T-helper 1 cell treated with Interleukin-12 subunit alpha and Interleukin-12 subunit beta and Interleukin-4 antibody, amounts not matched to agents 30 μg/mL and 1 μg/mL, for 36 hours (primary cell): ENCODE results near the gene CADPS2.

Experiments
- H3K27ac Mint-ChIP-seq: one replicate; pipeline ENCODE4 v1.8.0; 2021; ENCODE audit warnings: mild to moderate bottlenecking, mixed read lengths
- H3K27me3 Mint-ChIP-seq: one replicate; pipeline ENCODE4 v1.8.0; 2021; ENCODE audit warnings: low read depth, mixed read lengths
- H3K36me3 Mint-ChIP-seq: one replicate; pipeline ENCODE4 v1.8.0; 2021; ENCODE audit warnings: low read depth, mixed read lengths
- H3K4me1 Mint-ChIP-seq: one replicate; pipeline ENCODE4 v1.8.0; 2021; ENCODE audit warnings: low read depth, mixed read lengths
- H3K4me3 Mint-ChIP-seq: one replicate; pipeline ENCODE4 v1.8.0; 2021; ENCODE audit warnings: mild to moderate bottlenecking, moderate library complexity, mixed read lengths
- H3K9me3 Mint-ChIP-seq: one replicate; pipeline ENCODE4 v1.8.0; 2021; ENCODE audit warnings: mixed read lengths

Gene CADPS2

GRCh38 chr7:122883049-122883680, 3.1 kb downstream of the CADPS2 start:
- Mint-ChIP-seq H3K4me3 (no peak overlapping the region), H3K36me3 (no peaks in the 10 kb centered on the region), H3K27me3 (peaks cover 51% of the 10 kb centered on the region), H3K27ac (no peak overlapping the region), H3K9me3 (no peaks in the 10 kb centered on the region), H3K4me1 (peaks cover 4% of the 10 kb centered on the region)

GRCh38 chr7:122881324-122881723, 4.9 kb downstream of the CADPS2 start:
- Mint-ChIP-seq H3K27me3 (peaks cover 36% of the 10 kb centered on the region), H3K4me1 (no peaks in the 10 kb centered on the region), H3K9me3 (no peaks in the 10 kb centered on the region), H3K36me3 (no peaks in the 10 kb centered on the region), H3K4me3 (no peak overlapping the region), H3K27ac (no peak overlapping the region)

DNA sequence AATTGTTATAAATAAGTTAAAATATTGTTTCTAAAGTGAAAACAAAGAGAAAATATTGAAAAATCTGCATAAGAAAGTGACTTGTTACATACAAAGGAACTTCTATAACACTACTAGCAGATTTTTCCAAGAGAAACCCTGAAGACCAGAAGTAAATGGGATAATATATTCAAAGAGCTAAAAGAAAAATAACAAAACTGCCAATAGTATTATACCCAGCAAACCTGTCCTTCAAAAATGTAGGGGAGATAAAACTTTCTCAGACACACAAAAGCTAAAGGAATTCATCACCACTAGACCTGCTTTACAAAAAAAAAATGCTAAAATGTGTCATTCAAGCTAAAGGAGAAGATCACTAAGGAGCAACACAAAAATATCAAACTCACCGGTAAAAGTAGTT, 17.0 kb downstream of the CADPS2 start:
- Mint-ChIP-seq H3K36me3 (no peaks in the 10 kb centered on the region), H3K27ac (no peak overlapping the region), H3K4me1 (no peaks in the 10 kb centered on the region), H3K4me3 (no peak overlapping the region), H3K9me3 (peaks cover 20% of the 10 kb centered on the region), H3K27me3 (no peaks in the 10 kb centered on the region)

- Mint-ChIP-seq H3K4me1 (no peaks in the 10 kb centered on the region), H3K9me3 (peaks cover 20% of the 10 kb centered on the region), H3K27ac (no peak overlapping the region), H3K4me3 (no peak overlapping the region), H3K27me3 (no peaks in the 10 kb centered on the region), H3K36me3 (no peaks in the 10 kb centered on the region)
Measured at GRCh38 chr7:122867471-122867980, 18.7 kb downstream of the CADPS2 start.

- Mint-ChIP-seq H3K9me3 (peaks cover 17% of the 10 kb centered on the region), H3K27ac (no peak overlapping the region), H3K36me3 (no peaks in the 10 kb centered on the region), H3K27me3 (no peaks in the 10 kb centered on the region), H3K4me3 (no peak overlapping the region), H3K4me1 (no peaks in the 10 kb centered on the region)
Measured at GRCh38 chr7:122864838-122865237, 21.4 kb downstream of the CADPS2 start.

GRCh38 chr7:122864016-122864415, 22.2 kb downstream of the CADPS2 start:
- Mint-ChIP-seq H3K4me3 (no peak overlapping the region), H3K9me3 (peaks cover 9% of the 10 kb centered on the region), H3K27ac (no peak overlapping the region), H3K4me1 (no peaks in the 10 kb centered on the region), H3K27me3 (no peaks in the 10 kb centered on the region), H3K36me3 (no peaks in the 10 kb centered on the region)

DNA sequence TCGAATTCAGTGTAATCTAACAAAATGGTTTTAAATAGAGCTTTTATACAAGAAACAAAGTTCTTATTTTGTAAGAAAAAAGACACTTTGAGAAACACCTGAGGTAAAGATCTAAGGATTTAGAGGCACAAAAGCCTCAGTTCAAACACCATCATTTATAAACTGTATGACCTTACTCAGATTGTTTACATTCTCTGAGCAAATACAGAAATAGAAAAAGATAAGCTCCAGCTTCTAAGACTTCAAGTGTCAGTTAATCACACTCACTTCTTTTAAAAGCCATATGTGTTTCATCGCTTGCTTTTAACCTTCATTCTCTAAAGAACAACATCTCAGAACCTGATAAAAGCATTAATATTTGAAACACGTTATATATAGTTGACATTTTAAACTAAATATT, 27.9 kb downstream of the CADPS2 start:
- no peaks in the 10 kb centered on the region for H3K36me3 Mint-ChIP-seq
- H3K9me3 Mint-ChIP-seq, result no peaks in the 10 kb centered on the region
- H3K27me3 Mint-ChIP-seq, result no peaks in the 10 kb centered on the region
- no peaks in the 10 kb centered on the region for H3K4me1 Mint-ChIP-seq
- no peak overlapping the region for H3K4me3 Mint-ChIP-seq
- no peak overlapping the region for H3K27ac Mint-ChIP-seq

DNA sequence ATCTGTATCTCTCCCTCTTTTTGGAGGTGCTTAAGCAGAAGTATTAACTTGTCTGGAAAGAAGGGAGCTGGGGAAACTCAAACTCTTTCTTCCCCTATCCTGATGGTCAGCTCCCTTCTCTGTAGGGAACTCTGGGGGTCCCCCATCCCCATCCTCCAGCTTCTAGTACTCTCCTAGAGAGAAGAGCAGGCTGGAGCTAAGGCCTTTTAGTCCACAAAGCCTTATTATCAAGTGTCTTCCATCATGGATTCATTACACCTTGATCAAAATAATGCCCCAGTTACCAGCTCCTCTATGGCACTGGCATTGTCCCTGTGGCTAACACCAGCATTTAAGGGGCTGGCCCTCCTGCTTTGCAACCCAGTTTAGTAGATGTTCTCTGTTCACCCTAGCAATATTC, 35.7 kb downstream of the CADPS2 start:
- Mint-ChIP-seq H3K36me3 (no peaks in the 10 kb centered on the region), H3K4me3 (no peak overlapping the region), H3K27ac (no peak overlapping the region), H3K9me3 (peaks cover 8% of the 10 kb centered on the region), H3K4me1 (no peaks in the 10 kb centered on the region), H3K27me3 (no peaks in the 10 kb centered on the region)

DNA sequence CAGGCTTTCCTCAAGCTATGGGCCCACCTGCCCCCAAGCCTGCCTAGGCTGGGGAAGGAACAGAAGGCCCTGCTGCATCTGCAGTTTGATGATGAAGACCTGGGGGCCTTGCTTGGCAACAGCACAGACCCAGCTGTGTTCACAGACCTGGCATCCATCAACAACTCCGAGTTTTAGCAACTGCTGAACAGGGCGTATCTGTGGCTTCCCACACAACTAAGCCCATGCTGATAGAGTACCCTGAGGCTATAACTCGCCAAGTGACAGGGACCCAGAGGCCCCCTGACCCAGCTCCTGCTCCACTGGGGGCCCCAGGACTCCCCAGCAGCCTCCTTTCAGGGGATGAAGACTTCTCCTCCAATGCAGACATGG, 36.3 kb downstream of the CADPS2 start:
- H3K27me3 Mint-ChIP-seq, result no peaks in the 10 kb centered on the region
- H3K4me1 Mint-ChIP-seq, result no peaks in the 10 kb centered on the region
- H3K4me3 Mint-ChIP-seq, result no peak overlapping the region
- no peak overlapping the region for H3K27ac Mint-ChIP-seq
- no peaks in the 10 kb centered on the region for H3K36me3 Mint-ChIP-seq
- peaks cover 8% of the 10 kb centered on the region for H3K9me3 Mint-ChIP-seq

- no peaks in the 10 kb centered on the region for H3K4me1 Mint-ChIP-seq
- no peaks in the 10 kb centered on the region for H3K27me3 Mint-ChIP-seq
- H3K9me3 Mint-ChIP-seq, result peaks cover 8% of the 10 kb centered on the region
- no peak overlapping the region for H3K27ac Mint-ChIP-seq
- H3K4me3 Mint-ChIP-seq, result no peak overlapping the region
- H3K36me3 Mint-ChIP-seq, result no peaks in the 10 kb centered on the region
Measured at GRCh38 chr7:122849322-122849956, 36.8 kb downstream of the CADPS2 start.

DNA sequence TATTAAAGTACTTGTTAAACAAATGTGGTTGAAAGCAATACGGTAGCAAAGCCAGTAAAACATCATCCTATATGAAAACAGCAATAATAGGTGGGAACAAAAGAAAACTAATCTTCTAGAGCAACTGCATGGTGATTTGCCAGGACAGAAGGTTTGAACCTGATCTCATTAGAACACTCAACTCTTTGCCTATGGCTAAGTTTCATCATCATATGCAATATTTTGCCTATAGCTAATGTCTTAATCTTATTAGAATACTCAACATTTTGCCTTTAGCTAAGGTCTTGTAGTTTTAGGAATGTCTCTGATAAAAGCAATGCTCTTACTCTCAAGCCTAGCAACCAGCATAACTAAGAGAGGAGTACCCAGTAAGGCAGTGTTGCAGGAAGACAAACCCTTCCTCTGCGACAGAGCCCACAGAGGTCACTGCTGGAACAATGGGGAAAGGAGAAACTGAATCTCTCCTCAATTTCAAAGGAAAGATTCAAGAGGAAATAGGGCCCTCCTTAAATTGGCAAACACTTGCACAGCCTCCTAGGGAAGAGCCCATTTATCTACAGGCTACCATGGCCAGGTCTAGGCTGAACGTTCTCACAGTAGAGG, 38.3 kb downstream of the CADPS2 start:
- no peak overlapping the region for H3K27ac Mint-ChIP-seq
- H3K36me3 Mint-ChIP-seq, result no peaks in the 10 kb centered on the region
- H3K9me3 Mint-ChIP-seq, result peaks cover 8% of the 10 kb centered on the region
- no peak overlapping the region for H3K4me3 Mint-ChIP-seq
- H3K4me1 Mint-ChIP-seq, result no peaks in the 10 kb centered on the region
- no peaks in the 10 kb centered on the region for H3K27me3 Mint-ChIP-seq

- peaks cover 8% of the 10 kb centered on the region for H3K9me3 Mint-ChIP-seq
- H3K27ac Mint-ChIP-seq, result no peak overlapping the region
- no peaks in the 10 kb centered on the region for H3K27me3 Mint-ChIP-seq
- H3K4me3 Mint-ChIP-seq, result no peak overlapping the region
- no peaks in the 10 kb centered on the region for H3K4me1 Mint-ChIP-seq
- H3K36me3 Mint-ChIP-seq, result no peaks in the 10 kb centered on the region
Measured at GRCh38 chr7:122846591-122846990, 39.7 kb downstream of the CADPS2 start.

- no peaks in the 10 kb centered on the region for H3K36me3 Mint-ChIP-seq
Measured at GRCh38 chr7:122845286-122845685, 41.0 kb downstream of the CADPS2 start.

DNA sequence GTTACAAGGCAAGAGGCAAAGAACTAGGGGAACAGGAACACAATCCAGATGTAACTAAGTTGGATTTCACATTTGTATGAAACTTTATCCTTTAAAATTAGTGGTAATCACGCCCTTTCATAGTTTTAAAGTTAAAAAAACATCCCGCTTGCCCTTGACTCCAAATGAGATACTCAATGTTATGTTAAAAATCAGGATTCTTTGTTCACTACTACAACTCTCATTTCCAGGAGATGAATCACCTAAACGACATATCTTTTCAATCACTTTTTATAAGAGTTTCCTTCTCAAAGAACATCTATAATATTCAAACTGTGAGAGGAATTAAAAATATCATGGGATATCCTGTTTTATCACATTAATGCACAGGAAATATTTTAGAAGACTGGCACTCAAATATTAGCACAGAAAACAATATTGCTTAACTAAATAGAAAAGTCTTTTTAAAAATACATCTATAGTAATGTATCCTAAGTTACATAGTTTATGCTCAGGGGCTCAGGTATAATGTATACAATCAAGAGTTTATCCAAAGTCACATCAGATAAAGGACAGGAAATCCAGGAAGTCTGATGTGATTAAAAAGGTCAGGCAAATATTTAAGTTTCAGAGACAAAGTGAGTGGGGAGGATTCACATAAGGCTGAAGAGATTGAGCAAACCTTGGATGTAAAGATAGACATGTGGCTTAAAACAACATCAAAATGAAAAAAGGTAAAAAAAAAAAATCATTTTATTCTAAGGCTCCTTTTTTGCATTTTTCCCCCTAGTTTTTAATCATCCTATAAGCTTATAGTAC, 41.9 kb downstream of the CADPS2 start:
- Mint-ChIP-seq H3K4me3 (no peak overlapping the region), H3K36me3 (no peaks in the 10 kb centered on the region), H3K27me3 (no peaks in the 10 kb centered on the region), H3K9me3 (peaks cover 4% of the 10 kb centered on the region), H3K4me1 (no peaks in the 10 kb centered on the region), H3K27ac (no peak overlapping the region)

More at GRCh38 chr7:122845286-122845685, 41.0 kb downstream of the CADPS2 start:
- H3K27ac Mint-ChIP-seq, result no peak overlapping the region
- H3K4me1 Mint-ChIP-seq, result no peaks in the 10 kb centered on the region
- H3K27me3 Mint-ChIP-seq, result no peaks in the 10 kb centered on the region
- H3K4me3 Mint-ChIP-seq, result no peak overlapping the region
- H3K9me3 Mint-ChIP-seq, result peaks cover 4% of the 10 kb centered on the region
